ENCODE results near the gene FGF8. TPM values are rescaled to one million over a fixed set of nuclear protein-coding genes. Genes with fewer than 3 reads are reported as not detected.

The FGF8 gene
- polyA plus RNA-seq, 1 donor, result 0.36 TPM

DNA sequence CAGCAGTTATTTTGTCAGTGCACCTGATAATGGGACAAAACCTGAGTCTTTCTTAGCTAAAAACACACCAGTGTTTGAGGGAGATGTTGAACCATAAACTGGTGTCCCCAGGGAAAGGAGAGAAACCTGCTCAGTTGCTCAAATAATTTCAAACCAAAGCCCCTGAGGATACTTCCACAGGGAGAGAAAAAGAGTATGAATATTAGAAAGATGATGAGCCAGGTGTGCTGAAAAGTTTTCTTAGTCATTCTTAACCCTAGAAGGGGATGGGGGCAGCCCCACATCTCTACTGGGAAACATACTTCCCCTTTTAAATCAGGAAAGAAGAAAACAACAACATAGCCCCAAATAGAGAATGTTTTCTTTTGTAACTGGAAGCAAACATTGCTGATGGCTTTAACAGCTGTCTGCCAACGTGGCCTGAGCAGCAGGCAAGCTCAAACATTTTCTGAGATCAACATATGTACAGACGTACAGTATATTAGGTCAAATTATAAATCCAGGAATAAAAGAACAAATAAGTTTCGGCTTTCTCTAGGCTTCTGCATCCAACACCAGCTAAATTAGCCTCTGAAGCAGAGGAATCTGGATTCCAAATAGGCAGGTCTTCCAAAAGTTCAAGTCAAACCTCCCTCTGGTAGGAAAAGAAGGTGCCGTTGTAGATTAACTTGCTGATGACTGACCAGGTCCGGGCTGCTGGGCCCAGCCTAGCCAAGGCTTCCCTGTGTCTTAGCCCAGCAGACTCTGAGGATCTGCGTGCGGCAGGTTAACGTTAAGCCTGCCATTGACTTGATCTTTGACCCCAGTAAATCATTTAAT is 50.4 kb downstream of the FGF8 start:
- DNase-seq, result peak; percentile 25

- no peak for DNase-seq
Measured at GRCh38 chr10:101724446-101724845, 51.5 kb downstream of the FGF8 start.

- DNase-seq, result no peak
Measured at GRCh38 chr10:101723176-101723575, 52.7 kb downstream of the FGF8 start.

DNA sequence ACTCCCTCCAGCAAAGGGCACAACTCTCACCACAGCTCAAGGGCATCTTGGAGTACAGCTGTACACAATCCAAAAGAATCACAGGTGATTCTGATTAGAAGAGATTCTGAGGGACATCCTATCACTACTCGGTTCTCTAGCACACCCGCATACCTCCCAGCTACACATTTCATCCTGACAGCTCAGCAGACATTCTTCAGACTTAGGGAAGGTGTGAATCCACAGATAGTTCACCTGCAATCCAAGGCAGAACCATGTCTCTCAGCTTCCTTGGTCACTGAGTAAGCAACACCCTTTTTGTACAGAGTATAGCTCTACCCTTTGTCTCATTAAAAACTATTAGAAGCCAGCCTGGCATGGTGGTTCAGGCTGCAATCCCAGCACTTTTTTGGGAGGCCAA is 54.1 kb downstream of the FGF8 start:
- no peak for DNase-seq

DNA sequence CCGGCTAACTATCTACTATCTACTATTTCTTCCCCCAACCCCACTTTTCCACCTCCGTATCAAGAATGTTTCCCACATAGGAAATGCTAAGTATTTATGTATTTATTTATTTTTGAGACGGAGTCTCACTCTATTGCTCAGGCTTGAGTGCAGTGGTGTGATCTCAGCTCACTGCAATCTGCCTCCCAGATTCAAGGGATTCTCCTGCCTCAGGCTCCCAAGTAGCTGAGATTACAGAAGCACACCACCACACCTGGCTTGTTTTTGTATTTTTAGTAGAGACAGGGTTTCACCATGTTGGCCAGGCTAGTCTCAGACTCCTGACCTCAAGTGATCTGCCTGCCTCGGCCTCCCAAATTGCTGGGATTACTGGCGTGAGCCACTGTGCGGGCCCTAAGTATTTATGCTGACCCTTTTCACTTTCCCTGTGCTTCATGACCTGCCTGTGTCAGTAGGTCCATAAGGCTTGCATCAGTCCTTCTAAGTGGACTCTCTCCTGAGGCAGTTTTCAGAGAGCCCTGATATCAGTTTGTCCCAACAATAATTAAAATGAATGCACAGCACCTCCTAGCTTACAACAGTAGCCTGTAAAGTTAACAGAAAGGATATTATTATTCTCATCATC is 55.2 kb downstream of the FGF8 start:
- no peak for DNase-seq

Other genes with a start within 250 kb of the FGF8 start
- gene POLL, start 187.9 kb downstream of the FGF8 start, polyA plus RNA-seq (ENCODE audit: insufficient read length), result 28.9 TPM
- gene DPCD, start 187.8 kb downstream of the FGF8 start, polyA plus RNA-seq (ENCODE audit: insufficient read length), result 11.8 TPM
- gene FBXW4, start 80.9 kb downstream of the FGF8 start, polyA plus RNA-seq (ENCODE audit: insufficient read length), result 47.8 TPM
- 56.9 TPM for gene NPM3, start 7.3 kb upstream of the FGF8 start, polyA plus RNA-seq (ENCODE audit: insufficient read length)
- gene OGA, start 42.3 kb upstream of the FGF8 start, polyA plus RNA-seq (ENCODE audit: insufficient read length), result 115 TPM
- gene KCNIP2, start 67.7 kb upstream of the FGF8 start, polyA plus RNA-seq (ENCODE audit: insufficient read length), result 6.0 TPM

All from hindlimb muscle (tissue), 1 donor.